ENCODE measurements around the gene NUAK1.

GRCh38 chr12:106106061-106106566 is 32.6 kb downstream of the NUAK1 start:
- TF ChIP-seq, protein P1, sequence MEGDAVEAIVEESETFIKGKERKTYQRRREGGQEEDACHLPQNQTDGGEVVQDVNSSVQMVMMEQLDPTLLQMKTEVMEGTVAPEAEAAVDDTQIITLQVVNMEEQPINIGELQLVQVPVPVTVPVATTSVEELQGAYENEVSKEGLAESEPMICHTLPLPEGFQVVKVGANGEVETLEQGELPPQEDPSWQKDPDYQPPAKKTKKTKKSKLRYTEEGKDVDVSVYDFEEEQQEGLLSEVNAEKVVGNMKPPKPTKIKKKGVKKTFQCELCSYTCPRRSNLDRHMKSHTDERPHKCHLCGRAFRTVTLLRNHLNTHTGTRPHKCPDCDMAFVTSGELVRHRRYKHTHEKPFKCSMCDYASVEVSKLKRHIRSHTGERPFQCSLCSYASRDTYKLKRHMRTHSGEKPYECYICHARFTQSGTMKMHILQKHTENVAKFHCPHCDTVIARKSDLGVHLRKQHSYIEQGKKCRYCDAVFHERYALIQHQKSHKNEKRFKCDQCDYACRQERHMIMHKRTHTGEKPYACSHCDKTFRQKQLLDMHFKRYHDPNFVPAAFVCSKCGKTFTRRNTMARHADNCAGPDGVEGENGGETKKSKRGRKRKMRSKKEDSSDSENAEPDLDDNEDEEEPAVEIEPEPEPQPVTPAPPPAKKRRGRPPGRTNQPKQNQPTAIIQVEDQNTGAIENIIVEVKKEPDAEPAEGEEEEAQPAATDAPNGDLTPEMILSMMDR (IDR thresholded peaks at IDR 0.05): no peak
- TF ChIP-seq, protein P2, sequence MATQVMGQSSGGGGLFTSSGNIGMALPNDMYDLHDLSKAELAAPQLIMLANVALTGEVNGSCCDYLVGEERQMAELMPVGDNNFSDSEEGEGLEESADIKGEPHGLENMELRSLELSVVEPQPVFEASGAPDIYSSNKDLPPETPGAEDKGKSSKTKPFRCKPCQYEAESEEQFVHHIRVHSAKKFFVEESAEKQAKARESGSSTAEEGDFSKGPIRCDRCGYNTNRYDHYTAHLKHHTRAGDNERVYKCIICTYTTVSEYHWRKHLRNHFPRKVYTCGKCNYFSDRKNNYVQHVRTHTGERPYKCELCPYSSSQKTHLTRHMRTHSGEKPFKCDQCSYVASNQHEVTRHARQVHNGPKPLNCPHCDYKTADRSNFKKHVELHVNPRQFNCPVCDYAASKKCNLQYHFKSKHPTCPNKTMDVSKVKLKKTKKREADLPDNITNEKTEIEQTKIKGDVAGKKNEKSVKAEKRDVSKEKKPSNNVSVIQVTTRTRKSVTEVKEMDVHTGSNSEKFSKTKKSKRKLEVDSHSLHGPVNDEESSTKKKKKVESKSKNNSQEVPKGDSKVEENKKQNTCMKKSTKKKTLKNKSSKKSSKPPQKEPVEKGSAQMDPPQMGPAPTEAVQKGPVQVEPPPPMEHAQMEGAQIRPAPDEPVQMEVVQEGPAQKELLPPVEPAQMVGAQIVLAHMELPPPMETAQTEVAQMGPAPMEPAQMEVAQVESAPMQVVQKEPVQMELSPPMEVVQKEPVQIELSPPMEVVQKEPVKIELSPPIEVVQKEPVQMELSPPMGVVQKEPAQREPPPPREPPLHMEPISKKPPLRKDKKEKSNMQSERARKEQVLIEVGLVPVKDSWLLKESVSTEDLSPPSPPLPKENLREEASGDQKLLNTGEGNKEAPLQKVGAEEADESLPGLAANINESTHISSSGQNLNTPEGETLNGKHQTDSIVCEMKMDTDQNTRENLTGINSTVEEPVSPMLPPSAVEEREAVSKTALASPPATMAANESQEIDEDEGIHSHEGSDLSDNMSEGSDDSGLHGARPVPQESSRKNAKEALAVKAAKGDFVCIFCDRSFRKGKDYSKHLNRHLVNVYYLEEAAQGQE (IDR thresholded peaks at IDR 0.05; ENCODE audit: insufficient read depth in 1 of 2, low read depth in 2 of 2, low read length in 1 of 2): no peak
